ENCODE measurements around the gene NHSL2. TPM values are rescaled to one million over a fixed set of nuclear protein-coding genes. Genes with fewer than 3 reads are reported as not detected.
A peak's percentile ranks its signal among the peaks of the same experiment; 100 is the strongest.

The NHSL2 gene
- total RNA-seq, 1 donor from 2014 or later, result 4.7 TPM

DNA sequence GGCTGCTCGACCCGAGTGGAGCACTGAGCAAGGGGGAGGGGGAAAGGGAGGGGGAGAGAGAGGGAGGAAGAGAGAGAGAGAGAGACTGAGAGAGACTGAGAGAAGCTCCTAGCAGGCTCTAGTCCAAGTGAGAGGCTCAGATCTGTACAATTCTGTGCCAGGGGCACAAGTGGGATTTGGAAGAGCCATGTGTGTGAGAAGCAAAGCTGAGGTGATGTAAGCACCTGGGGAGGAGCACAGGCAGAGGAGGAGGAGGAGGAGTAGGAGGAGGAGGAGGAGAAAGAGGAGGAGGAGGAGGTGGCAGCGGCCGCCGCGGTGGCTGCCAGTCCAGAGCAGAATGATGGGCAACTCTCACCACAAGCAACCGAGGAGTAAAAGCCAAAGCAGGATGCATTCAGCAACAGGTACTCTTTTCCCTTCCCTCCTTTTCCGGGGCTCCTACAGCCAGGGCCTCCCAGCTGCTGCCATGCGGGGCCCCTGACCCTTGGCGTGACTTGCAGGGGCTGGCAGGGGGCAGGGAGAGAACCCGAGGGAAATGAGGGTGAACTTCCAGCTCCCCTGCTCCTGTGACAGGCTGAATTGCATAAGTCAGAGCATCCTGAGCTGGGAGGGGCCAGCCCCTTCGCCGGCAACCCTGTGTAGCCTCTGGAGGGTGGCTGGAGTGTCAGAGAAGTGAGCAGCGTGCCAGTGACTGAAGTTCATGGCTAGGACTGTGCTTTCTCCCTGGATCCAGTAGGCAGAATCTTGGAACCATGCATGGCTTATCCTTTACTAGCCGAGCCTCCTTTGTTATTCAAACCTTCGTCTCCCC, 158.9 kb downstream of the NHSL2 start:
- peak overlapping the region in 1 of 3 donors; percentile 30 for H3K4me3 ChIP-seq (ENCODE audit: low read length in 3 of 3)
- H3K36me3 ChIP-seq (ENCODE audit: control insufficient read depth in 3 of 3, insufficient read depth in 3 of 3, low read length in 3 of 3), result no peaks in the 10 kb centered on the region
- H3K9ac ChIP-seq (ENCODE audit: low read depth in 1 of 3, low read length in 3 of 3), result no peak overlapping the region
- H3K27me3 ChIP-seq (ENCODE audit: control insufficient read depth in 3 of 3, insufficient read depth in 3 of 3, low read length in 3 of 3), result peaks cover 0 to 37% (median 0%) of the 10 kb centered on the region in 3 donors
- no peak overlapping the region for H3K27ac ChIP-seq (ENCODE audit: low read depth, low read length)
- peaks cover 5 to 17% (median 9%) of the 10 kb centered on the region in 3 donors for H3K4me1 ChIP-seq (ENCODE audit: control insufficient read depth in 3 of 3, insufficient read depth in 3 of 3, low read length in 3 of 3)
- H3K9me3 ChIP-seq (ENCODE audit: control insufficient read depth in 3 of 3, low read length in 3 of 3), result no peaks in the 10 kb centered on the region

DNA sequence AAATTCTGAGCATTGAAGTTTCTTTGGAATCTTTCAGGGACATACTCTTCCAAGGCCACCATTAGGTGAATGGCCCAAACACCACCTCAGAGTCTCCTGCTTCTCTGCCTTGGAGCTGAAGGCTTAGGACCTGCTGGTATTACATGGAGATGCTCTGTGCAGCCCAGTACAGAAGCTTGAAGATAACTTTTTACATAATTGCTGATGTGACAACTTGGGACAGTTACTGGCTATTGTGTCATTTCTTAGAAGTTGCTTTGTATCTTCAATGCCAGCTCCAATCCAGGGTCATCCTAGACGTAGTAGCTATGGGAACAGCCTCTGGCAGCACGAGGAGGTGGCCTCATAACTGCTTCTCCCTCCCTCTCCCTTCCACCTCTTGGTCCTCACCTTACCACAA, 160.6 kb downstream of the NHSL2 start:
- H3K9ac ChIP-seq (ENCODE audit: low read depth in 1 of 3, low read length in 3 of 3), result no peak overlapping the region
- peaks cover 0 to 37% (median 0%) of the 10 kb centered on the region in 3 donors for H3K27me3 ChIP-seq (ENCODE audit: control insufficient read depth in 3 of 3, insufficient read depth in 3 of 3, low read length in 3 of 3)
- H3K36me3 ChIP-seq (ENCODE audit: control insufficient read depth in 3 of 3, insufficient read depth in 3 of 3, low read length in 3 of 3), result no peaks in the 10 kb centered on the region
- H3K9me3 ChIP-seq (ENCODE audit: control insufficient read depth in 3 of 3, low read length in 3 of 3), result no peaks in the 10 kb centered on the region
- no peak overlapping the region for H3K4me3 ChIP-seq (ENCODE audit: low read length in 3 of 3)
- no peak overlapping the region for H3K27ac ChIP-seq (ENCODE audit: low read depth, low read length)
- peaks cover 5 to 17% (median 9%) of the 10 kb centered on the region in 3 donors for H3K4me1 ChIP-seq (ENCODE audit: control insufficient read depth in 3 of 3, insufficient read depth in 3 of 3, low read length in 3 of 3)

DNA sequence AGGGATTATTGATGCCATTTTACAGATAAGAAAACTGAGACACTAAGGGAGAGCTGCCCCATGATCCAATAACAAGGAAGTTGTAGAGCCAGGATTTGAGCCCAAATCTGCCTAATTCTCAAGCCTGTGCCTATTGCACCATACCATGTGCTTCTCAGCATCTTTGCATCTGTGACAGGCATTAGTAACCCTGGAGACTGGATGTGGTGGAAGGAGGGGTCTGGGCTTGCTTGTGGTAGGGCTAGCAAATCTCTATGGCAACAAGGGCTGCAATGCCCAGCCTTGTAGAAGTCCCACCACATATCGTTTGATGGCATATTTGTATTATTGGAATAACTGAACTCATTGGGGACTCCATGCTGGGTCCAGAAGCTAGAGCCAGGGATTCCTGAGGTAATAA, 163.0 kb downstream of the NHSL2 start:
- Histone ChIP-seq H3K4me3 (ENCODE audit: low read length in 3 of 3) (no peak overlapping the region), H3K9me3 (ENCODE audit: control insufficient read depth in 3 of 3, low read length in 3 of 3) (no peaks in the 10 kb centered on the region), H3K27me3 (ENCODE audit: control insufficient read depth in 3 of 3, insufficient read depth in 3 of 3, low read length in 3 of 3) (peaks cover 0 to 38% (median 0%) of the 10 kb centered on the region in 3 donors), H3K27ac (ENCODE audit: low read depth, low read length) (no peak overlapping the region), H3K4me1 (ENCODE audit: control insufficient read depth in 3 of 3, insufficient read depth in 3 of 3, low read length in 3 of 3) (peaks cover 6 to 10% (median 6%) of the 10 kb centered on the region in 3 donors), H3K36me3 (ENCODE audit: control insufficient read depth in 3 of 3, insufficient read depth in 3 of 3, low read length in 3 of 3) (no peaks in the 10 kb centered on the region), H3K9ac (ENCODE audit: low read depth in 1 of 3, low read length in 3 of 3) (no peak overlapping the region)

DNA sequence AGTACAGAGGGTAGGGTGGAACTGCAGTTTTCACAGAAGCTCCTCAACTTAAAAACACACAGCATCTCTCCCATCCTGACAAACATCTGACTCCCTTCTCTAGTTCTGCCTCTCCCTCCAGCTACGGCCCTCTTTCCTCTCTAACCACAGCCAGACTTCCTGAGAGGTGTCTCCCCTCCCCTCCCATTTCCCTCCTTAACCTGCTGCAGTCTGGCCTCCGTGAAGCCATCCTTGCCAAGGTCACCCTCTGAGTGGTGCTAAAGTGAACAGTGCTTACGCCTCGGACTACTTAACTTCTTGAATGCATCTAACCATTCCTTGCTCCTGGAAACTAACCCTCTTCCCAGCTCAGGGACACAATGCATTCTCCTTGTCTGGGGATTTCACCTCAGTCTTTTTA, 167.8 kb downstream of the NHSL2 start:
- Histone ChIP-seq H3K4me3 (ENCODE audit: low read length in 3 of 3) (no peak overlapping the region), H3K9me3 (ENCODE audit: control insufficient read depth in 3 of 3, low read length in 3 of 3) (no peaks in the 10 kb centered on the region), H3K36me3 (ENCODE audit: control insufficient read depth in 3 of 3, insufficient read depth in 3 of 3, low read length in 3 of 3) (no peaks in the 10 kb centered on the region), H3K27me3 (ENCODE audit: control insufficient read depth in 3 of 3, insufficient read depth in 3 of 3, low read length in 3 of 3) (peaks cover 0 to 10% (median 0%) of the 10 kb centered on the region in 3 donors), H3K9ac (ENCODE audit: low read depth in 1 of 3, low read length in 3 of 3) (no peak overlapping the region), H3K27ac (ENCODE audit: low read depth, low read length) (peak overlapping the region; percentile 48), H3K4me1 (ENCODE audit: control insufficient read depth in 3 of 3, insufficient read depth in 3 of 3, low read length in 3 of 3) (peaks cover 15 to 24% (median 18%) of the 10 kb centered on the region in 3 donors)

DNA sequence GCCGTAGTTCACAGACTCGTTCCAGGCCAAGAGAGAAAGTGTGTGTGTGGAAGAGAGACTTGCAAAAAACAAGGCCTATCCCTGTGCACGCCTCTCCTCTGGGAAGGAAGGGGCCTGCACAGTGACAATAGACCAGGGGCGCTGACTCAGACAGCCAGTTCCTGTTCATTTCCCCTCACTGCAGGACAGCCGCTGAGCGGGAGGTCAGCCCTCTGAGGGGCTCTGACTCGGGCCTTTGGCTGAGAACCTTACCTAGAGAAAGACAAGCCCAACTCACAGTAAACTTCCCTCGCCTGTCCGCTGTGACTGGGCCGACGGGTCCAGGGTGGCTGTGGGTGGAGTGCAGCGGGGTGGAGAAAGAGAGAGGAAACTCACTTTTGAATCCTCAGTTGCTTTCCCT, 169.0 kb downstream of the NHSL2 start:
- H3K9me3 ChIP-seq (ENCODE audit: control insufficient read depth in 3 of 3, low read length in 3 of 3), result no peaks in the 10 kb centered on the region
- H3K9ac ChIP-seq (ENCODE audit: low read depth in 1 of 3, low read length in 3 of 3), result peak overlapping the region in 1 of 3 donors; percentile 21
- H3K27ac ChIP-seq (ENCODE audit: low read depth, low read length), result peak overlapping the region; percentile 54
- H3K36me3 ChIP-seq (ENCODE audit: control insufficient read depth in 3 of 3, insufficient read depth in 3 of 3, low read length in 3 of 3), result no peaks in the 10 kb centered on the region
- peaks cover 0 to 9% (median 0%) of the 10 kb centered on the region in 3 donors for H3K27me3 ChIP-seq (ENCODE audit: control insufficient read depth in 3 of 3, insufficient read depth in 3 of 3, low read length in 3 of 3)
- H3K4me3 ChIP-seq (ENCODE audit: low read length in 3 of 3), result peak overlapping the region in 2 of 3 donors; percentile 34 to 35
- peaks cover 15 to 24% (median 18%) of the 10 kb centered on the region in 3 donors for H3K4me1 ChIP-seq (ENCODE audit: control insufficient read depth in 3 of 3, insufficient read depth in 3 of 3, low read length in 3 of 3)

DNA sequence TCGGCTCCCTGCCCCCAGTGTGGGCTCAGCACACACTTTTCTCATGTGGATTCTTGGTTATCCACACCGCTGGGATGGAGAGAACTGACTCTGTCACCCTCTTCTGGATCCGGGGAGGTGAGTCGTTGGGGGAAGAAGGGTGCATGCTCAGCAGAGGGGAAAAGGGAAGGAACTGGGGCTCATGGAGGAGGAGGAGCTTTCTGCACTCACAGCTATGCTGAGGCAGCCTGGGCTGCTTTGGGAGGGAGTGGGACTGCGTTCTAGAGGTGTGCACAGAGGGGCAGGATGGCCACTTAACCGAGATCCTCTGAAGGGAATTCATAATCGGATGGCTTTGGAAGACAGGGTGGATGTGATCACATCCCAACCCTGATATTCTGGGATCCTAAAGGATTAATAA, 169.5 kb downstream of the NHSL2 start:
- no peaks in the 10 kb centered on the region for H3K36me3 ChIP-seq (ENCODE audit: control insufficient read depth in 3 of 3, insufficient read depth in 3 of 3, low read length in 3 of 3)
- peak overlapping the region in 1 of 3 donors; percentile 21 for H3K9ac ChIP-seq (ENCODE audit: low read depth in 1 of 3, low read length in 3 of 3)
- peaks cover 0 to 9% (median 0%) of the 10 kb centered on the region in 3 donors for H3K27me3 ChIP-seq (ENCODE audit: control insufficient read depth in 3 of 3, insufficient read depth in 3 of 3, low read length in 3 of 3)
- peaks cover 15 to 24% (median 18%) of the 10 kb centered on the region in 3 donors for H3K4me1 ChIP-seq (ENCODE audit: control insufficient read depth in 3 of 3, insufficient read depth in 3 of 3, low read length in 3 of 3)
- no peaks in the 10 kb centered on the region for H3K9me3 ChIP-seq (ENCODE audit: control insufficient read depth in 3 of 3, low read length in 3 of 3)
- peak overlapping the region; percentile 54 for H3K27ac ChIP-seq (ENCODE audit: low read depth, low read length)
- peak overlapping the region; percentile 34 to 54 (median 35) for H3K4me3 ChIP-seq (ENCODE audit: low read length in 3 of 3)

DNA sequence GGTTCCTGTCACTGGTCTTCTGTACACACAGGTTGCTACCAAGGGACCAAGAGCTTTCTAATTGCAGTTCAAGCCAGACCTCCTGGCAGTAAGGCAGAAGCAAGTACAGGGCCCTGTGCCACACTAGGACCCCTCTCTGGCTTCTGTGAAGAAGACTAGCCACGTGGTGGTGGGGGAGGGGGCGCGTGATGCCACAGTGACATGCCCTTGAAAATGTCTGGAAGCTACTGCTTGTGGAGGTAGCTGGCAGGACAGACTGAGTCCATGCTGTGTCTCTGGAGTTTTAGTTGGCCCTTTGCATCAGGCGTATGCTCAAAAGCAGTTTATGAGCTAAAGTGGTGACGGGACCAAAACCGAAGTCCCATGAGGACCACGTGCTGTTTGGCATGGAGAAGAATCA, 170.2 kb downstream of the NHSL2 start:
- Histone ChIP-seq H3K36me3 (ENCODE audit: control insufficient read depth in 3 of 3, insufficient read depth in 3 of 3, low read length in 3 of 3) (no peaks in the 10 kb centered on the region), H3K27me3 (ENCODE audit: control insufficient read depth in 3 of 3, insufficient read depth in 3 of 3, low read length in 3 of 3) (peaks cover 0 to 9% (median 0%) of the 10 kb centered on the region in 3 donors), H3K4me3 (ENCODE audit: low read length in 3 of 3) (peak overlapping the region in 2 of 3 donors; percentile 22 to 35), H3K4me1 (ENCODE audit: control insufficient read depth in 3 of 3, insufficient read depth in 3 of 3, low read length in 3 of 3) (peaks cover 15 to 24% (median 18%) of the 10 kb centered on the region in 3 donors), H3K27ac (ENCODE audit: low read depth, low read length) (no peak overlapping the region), H3K9me3 (ENCODE audit: control insufficient read depth in 3 of 3, low read length in 3 of 3) (no peaks in the 10 kb centered on the region), H3K9ac (ENCODE audit: low read depth in 1 of 3, low read length in 3 of 3) (no peak overlapping the region)

DNA sequence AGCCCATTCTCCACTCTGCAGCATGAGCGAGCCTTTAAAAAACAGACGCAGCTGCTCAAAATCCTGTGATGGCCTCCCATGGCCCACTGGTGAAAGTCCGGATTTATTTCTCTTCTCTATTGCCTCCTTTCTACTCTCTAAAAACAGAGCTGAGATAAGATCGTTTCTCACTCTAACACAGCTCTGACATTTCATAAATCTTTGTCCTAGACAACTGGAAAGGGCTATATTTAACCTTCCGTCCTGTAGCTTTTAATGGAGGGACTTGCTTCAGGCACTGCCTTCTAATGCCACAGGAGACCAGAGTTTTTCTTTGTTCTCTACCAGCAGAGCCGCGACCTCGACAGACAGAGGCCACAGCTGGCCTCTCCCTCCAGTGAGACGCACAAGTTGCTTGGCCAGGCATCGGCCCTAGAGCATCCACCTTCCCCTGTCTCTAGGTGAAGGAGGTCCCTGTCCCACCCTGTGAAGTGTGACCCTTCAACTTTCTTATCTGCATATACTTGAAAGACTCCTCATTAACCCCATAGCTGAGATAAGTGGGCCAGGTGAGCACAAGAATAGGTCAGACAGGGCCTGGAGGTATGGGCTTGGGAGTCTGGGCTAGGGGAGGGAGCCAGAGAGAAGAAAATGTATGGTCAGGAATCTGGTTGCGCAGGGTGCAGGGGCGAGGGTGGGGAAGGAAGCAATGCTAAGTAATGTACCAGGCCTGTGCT, 171.1 kb downstream of the NHSL2 start:
- Histone ChIP-seq H3K9me3 (ENCODE audit: control insufficient read depth in 3 of 3, low read length in 3 of 3) (no peaks in the 10 kb centered on the region), H3K4me3 (ENCODE audit: low read length in 3 of 3) (peak overlapping the region in 1 of 3 donors; percentile 30), H3K27me3 (ENCODE audit: control insufficient read depth in 3 of 3, insufficient read depth in 3 of 3, low read length in 3 of 3) (peaks cover 0 to 6% (median 0%) of the 10 kb centered on the region in 3 donors), H3K9ac (ENCODE audit: low read depth in 1 of 3, low read length in 3 of 3) (peak overlapping the region in 2 of 3 donors; percentile 16), H3K4me1 (ENCODE audit: control insufficient read depth in 3 of 3, insufficient read depth in 3 of 3, low read length in 3 of 3) (peaks cover 15 to 24% (median 18%) of the 10 kb centered on the region in 3 donors), H3K27ac (ENCODE audit: low read depth, low read length) (peak overlapping the region; percentile 3), H3K36me3 (ENCODE audit: control insufficient read depth in 3 of 3, insufficient read depth in 3 of 3, low read length in 3 of 3) (no peaks in the 10 kb centered on the region)

DNA sequence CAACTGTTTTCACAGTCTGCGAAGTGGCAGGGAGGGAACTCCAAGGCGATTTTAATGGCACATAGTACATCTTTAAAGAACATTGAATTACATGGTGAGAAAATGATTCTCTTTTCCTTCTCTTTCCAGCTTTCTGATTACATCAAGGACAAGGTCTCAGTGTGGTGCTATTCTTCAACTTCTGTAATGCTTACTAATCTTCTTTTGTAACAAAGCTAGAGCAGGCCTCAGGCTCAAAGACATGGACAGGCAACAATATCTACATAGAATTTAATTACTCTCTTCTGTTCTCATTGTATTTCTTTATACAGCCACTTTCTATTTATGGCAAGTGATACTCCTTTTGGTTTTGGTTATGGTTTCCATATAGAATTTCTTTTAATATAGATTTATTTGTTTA, 172.6 kb downstream of the NHSL2 start:
- no peaks in the 10 kb centered on the region for H3K36me3 ChIP-seq (ENCODE audit: control insufficient read depth in 3 of 3, insufficient read depth in 3 of 3, low read length in 3 of 3)

DNA sequence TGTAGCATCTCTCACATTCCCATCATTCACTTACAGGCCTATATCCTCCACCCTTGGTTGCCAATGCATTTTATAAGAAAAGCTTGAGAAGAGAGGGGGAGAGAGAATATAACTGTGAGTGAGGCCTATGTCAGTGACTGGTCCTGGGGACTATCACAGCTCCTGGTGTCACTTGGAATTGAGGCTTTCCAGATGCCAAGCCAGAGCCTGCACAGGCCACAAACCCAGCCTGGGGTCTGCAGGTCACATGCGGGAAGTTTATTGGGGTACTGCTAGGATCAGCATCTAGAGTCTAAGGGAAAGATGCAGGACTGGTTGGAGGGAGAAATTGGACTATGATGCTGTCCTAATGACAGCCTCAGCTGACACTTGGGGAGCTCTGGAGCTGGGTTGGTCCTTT, 173.5 kb downstream of the NHSL2 start:
- H3K36me3 ChIP-seq (ENCODE audit: control insufficient read depth in 3 of 3, insufficient read depth in 3 of 3, low read length in 3 of 3), result no peaks in the 10 kb centered on the region
- H3K9me3 ChIP-seq (ENCODE audit: control insufficient read depth in 3 of 3, low read length in 3 of 3), result no peaks in the 10 kb centered on the region
- no peak overlapping the region for H3K9ac ChIP-seq (ENCODE audit: low read depth in 1 of 3, low read length in 3 of 3)
- H3K4me1 ChIP-seq (ENCODE audit: control insufficient read depth in 3 of 3, insufficient read depth in 3 of 3, low read length in 3 of 3), result peaks cover 10 to 19% (median 16%) of the 10 kb centered on the region in 3 donors
- no peaks in the 10 kb centered on the region for H3K27me3 ChIP-seq (ENCODE audit: control insufficient read depth in 3 of 3, insufficient read depth in 3 of 3, low read length in 3 of 3)
- H3K27ac ChIP-seq (ENCODE audit: low read depth, low read length), result no peak overlapping the region
- H3K4me3 ChIP-seq (ENCODE audit: low read length in 3 of 3), result no peak overlapping the region

More for the DNA sequence above, 172.6 kb downstream of the NHSL2 start:
- no peaks in the 10 kb centered on the region for H3K9me3 ChIP-seq (ENCODE audit: control insufficient read depth in 3 of 3, low read length in 3 of 3)
- peaks cover 15 to 24% (median 18%) of the 10 kb centered on the region in 3 donors for H3K4me1 ChIP-seq (ENCODE audit: control insufficient read depth in 3 of 3, insufficient read depth in 3 of 3, low read length in 3 of 3)
- no peak overlapping the region for H3K4me3 ChIP-seq (ENCODE audit: low read length in 3 of 3)
- H3K9ac ChIP-seq (ENCODE audit: low read depth in 1 of 3, low read length in 3 of 3), result no peak overlapping the region
- H3K27ac ChIP-seq (ENCODE audit: low read depth, low read length), result no peak overlapping the region
- H3K27me3 ChIP-seq (ENCODE audit: control insufficient read depth in 3 of 3, insufficient read depth in 3 of 3, low read length in 3 of 3), result no peaks in the 10 kb centered on the region
